ENCODE results near the gene PGM1.

Gene PGM1

DNA sequence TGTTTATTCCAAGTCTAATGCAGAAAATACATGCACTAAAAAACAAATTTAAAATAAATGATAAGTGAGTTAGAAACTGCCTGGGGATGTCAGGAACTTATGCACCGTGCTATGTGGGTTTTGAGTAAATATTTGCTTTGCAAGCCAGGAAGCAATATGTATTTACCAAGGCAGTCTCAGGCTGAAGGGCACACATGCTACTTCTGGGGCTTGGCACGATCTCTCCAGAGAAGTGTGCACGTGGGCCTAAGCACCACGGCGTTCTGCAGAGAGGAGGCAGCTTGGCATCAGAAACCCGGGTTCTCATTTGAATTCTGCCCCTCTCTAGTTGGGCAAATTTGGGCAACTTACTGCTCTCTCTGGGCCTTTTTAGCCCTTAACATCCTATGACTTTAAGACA, 108.0 kb downstream of the PGM1 start:
- no peak for DNase-seq (ENCODE audit: low read depth)

DNA sequence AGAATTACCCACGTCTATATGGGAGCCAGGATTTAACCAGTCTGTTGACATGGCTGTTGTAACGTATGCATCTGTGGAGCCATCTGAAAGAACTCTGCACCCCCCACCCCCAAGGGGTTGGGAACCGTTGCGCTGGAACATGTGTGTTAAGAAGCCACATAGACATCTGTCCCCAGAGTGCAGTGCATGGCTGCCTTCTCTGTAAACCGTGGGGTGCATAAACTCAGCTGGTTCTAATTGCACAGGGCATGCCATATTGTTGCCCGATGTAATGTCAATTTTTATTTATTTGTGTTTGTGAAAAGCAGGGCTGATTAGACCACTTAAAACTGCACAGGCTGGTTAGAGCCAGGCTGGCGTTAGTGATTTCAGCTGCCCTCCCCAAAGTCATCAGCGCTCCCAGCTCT, 110.5 kb downstream of the PGM1 start:
- peak; percentile 26 for DNase-seq (ENCODE audit: low read depth)

DNA sequence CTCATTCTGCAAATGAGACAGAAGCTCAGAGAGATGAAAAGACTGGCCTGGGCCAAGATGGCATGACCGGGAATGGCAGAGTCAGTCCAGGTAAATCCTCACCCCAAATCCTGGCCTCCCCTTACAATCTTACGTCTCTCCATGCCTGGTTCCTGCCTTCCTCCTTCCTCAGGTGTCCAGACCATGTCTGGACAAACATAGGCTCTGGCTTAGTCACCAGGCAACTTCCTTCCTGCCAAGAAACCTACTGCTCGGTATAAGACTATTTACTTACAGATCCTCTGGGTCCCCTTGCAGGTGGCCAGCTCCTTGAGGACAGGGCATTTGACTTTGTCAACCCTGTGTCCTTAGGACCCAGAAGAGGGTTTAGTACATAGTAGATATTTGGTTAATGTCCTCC, 111.2 kb downstream of the PGM1 start:
- no peak for DNase-seq (ENCODE audit: low read depth)

- no peak for DNase-seq (ENCODE audit: low read depth)
Measured at GRCh38 chr1:63705078-63705477, 111.9 kb downstream of the PGM1 start.

- no peak for DNase-seq (ENCODE audit: low read depth)
Measured at GRCh38 chr1:63709267-63709828, 116.1 kb downstream of the PGM1 start.

All from fibroblast of gingiva (primary cell).